B cell (primary cell): ENCODE measurements around the gene INHBB. TPM values are rescaled to one million over a fixed set of nuclear protein-coding genes. Genes with fewer than 3 reads are reported as not detected.

ENCODE experiments used
- ATAC-seq: fragments of 200-7000 bp; cut with Tn5 transposase; one replicate; pipeline ENCODE4 v1.10.0; 2021; ENCODE audit warnings: low read depth, mild to moderate bottlenecking, moderate number of reproducible peaks, moderate library complexity
- CTCF ChIA-PET: fragments of 350-600 bp; sonication (Branson Sonifier 250); formaldehyde crosslinking; loops from one replicate; lab custom pipeline; 2021; ENCODE audit warnings: antibody characterized with exemption, inconsistent platforms; lab: Charles Lee
- POLR2A ChIA-PET: fragments of 350-600 bp; sonication (Branson Sonifier 250); formaldehyde crosslinking; loops from one replicate; lab custom pipeline; 2021; ENCODE audit warnings: antibody characterized with exemption; lab: Charles Lee
- DNase-seq: peaks from one replicate; pipeline ENCODE4 v3.0.0; 2013
- H2AFZ ChIP-seq: 2 replicates; pipeline ENCODE4 v1.6.1; 2012; ENCODE audit warnings: mild to moderate bottlenecking, low read depth, low read length; ENCODE audit not compliant: insufficient read depth, poor library complexity, severe bottlenecking
- H3K27ac ChIP-seq, 2 donors: 1 replicate in 1 of 2; 2 replicates in 1 of 2; pipeline ENCODE4 v1.5.1; 2012 to 2013; ENCODE audit warnings: low read length in 2 of 2, mild to moderate bottlenecking in 2 of 2, moderate library complexity in 1 of 2
- H3K27me3 ChIP-seq, 4 experiments: fragments of 200-600 bp in 1 of 4; sonication (generic) in 1 of 4; replicated peaks in 1 of 4; 1 replicate in 2 of 4; 2 replicates in 2 of 4; pipeline versions ENCODE4 v1.6.1 to v1.7.0; 2013 to 2016; ENCODE audit warnings: low read length in 3 of 4, mild to moderate bottlenecking in 2 of 4, mixed read lengths in 1 of 4, moderate library complexity in 1 of 4; ENCODE audit not compliant: insufficient read depth in 4 of 4, control insufficient read depth in 3 of 4; ENCODE audit errors: control extremely low read depth in 1 of 4
- H3K36me3 ChIP-seq, 2 experiments: replicated peaks in 1 of 2; 1 replicate in 1 of 2; 2 replicates in 1 of 2; pipeline versions ENCODE4 v1.6.1 to v1.7.1; 2013; ENCODE audit warnings: low read length in 1 of 2; ENCODE audit not compliant: insufficient read depth in 2 of 2, control insufficient read depth in 1 of 2; ENCODE audit errors: control extremely low read depth in 1 of 2, extremely low read depth in 1 of 2
- H3K4me1 ChIP-seq, 2 donors: fragments of 200-600 bp in 1 of 2; sonication (generic) in 1 of 2; 1 replicate in 1 of 2; 2 replicates in 1 of 2; pipeline versions ENCODE4 v1.5.1 to v1.6.1; 2013 to 2017; ENCODE audit warnings: low read length in 2 of 2; ENCODE audit not compliant: control insufficient read depth in 2 of 2, insufficient read depth in 2 of 2
- H3K4me2 ChIP-seq: replicated peaks from 2 replicates; pipeline ENCODE3; 2012; ENCODE audit warnings: mild to moderate bottlenecking, low read depth, low read length; ENCODE audit not compliant: poor library complexity, severe bottlenecking
- H3K4me3 ChIP-seq, 5 experiments: fragments of 200-600 bp in 1 of 5; sonication (generic) in 1 of 5; 1 replicate in 3 of 5; 2 replicates in 2 of 5; pipeline versions ENCODE4 v1.5.1 to v1.7.0; 2011 to 2016; ENCODE audit warnings: low read length in 4 of 5, mild to moderate bottlenecking in 4 of 5, low read depth in 2 of 5, control low read depth in 1 of 5, moderate library complexity in 1 of 5; ENCODE audit not compliant: insufficient read depth in 1 of 5; ENCODE audit errors: control extremely low read depth in 1 of 5, extremely low read depth in 1 of 5
- H3K79me2 ChIP-seq: fragments of 200-600 bp; sonication (generic); one replicate; pipeline ENCODE4 v1.6.0; 2016; ENCODE audit warnings: low read length; ENCODE audit not compliant: control insufficient read depth, insufficient read depth
- H3K9ac ChIP-seq: fragments of 200-600 bp; sonication (generic); 2 replicates; pipeline ENCODE4 v1.6.1; 2017; ENCODE audit warnings: mild to moderate bottlenecking, low read length, moderate library complexity
- H3K9me3 ChIP-seq, 3 donors: one replicate each; pipeline versions ENCODE4 v1.6.1 to v1.7.1; 2013; ENCODE audit warnings: low read length in 2 of 3; ENCODE audit not compliant: control insufficient read depth in 2 of 3, insufficient read depth in 1 of 3; ENCODE audit errors: control extremely low read depth in 1 of 3
- H4K20me1 ChIP-seq: 2 replicates; pipeline ENCODE4 v1.6.0; 2012; ENCODE audit warnings: mild to moderate bottlenecking, low read length; ENCODE audit not compliant: insufficient read depth, control insufficient read depth, poor library complexity, severe bottlenecking
- H3K27ac Mint-ChIP-seq: one replicate; pipeline ENCODE4 v1.8.0; 2021; ENCODE audit warnings: mixed read lengths
- H3K27me3 Mint-ChIP-seq: one replicate; pipeline ENCODE4 v1.8.0; 2021; ENCODE audit warnings: mixed read lengths
- H3K4me1 Mint-ChIP-seq: one replicate; pipeline ENCODE4 v1.8.0; 2021; ENCODE audit warnings: mixed read lengths
- H3K4me3 Mint-ChIP-seq: one replicate; pipeline ENCODE4 v1.8.0; 2021; ENCODE audit warnings: mixed read lengths
- H3K9me3 Mint-ChIP-seq: one replicate; pipeline ENCODE4 v1.8.0; 2022; ENCODE audit warnings: mixed read lengths; ENCODE audit not compliant: insufficient read depth
- CTCF ChIP-seq: fragments of 200-600 bp; IDR thresholded peaks from one replicate; pipeline ENCODE4 v1.8.0; 2022; ENCODE audit warnings: antibody characterized with exemption, mild to moderate bottlenecking
- EZH2 ChIP-seq: IDR thresholded peaks from 2 replicates; pipeline ENCODE4 v1.6.1; 2012; ENCODE audit warnings: borderline replicate concordance, low read depth, mild to moderate bottlenecking, moderate library complexity, low read length; ENCODE audit not compliant: insufficient read depth, poor library complexity, severe bottlenecking
- whole genome bisulfite sequencing: methylation state at CpG from one replicate; pipeline ENCODE4 v1.1.5; 2013; ENCODE audit warnings: missing lambda C conversion rate; ENCODE audit not compliant: insufficient coverage; 5-methylcytosine and 5-hydroxymethylcytosine counted together
- intact Hi-C: fragments of 100-400 bp; cut with micrococcal nuclease; formaldehyde crosslinking; loops from one replicate; pipeline ENCODE4 v1.10.0; 2022
- polyA plus RNA-seq: library from polyadenylated mRNA; depleted of rRNA; stranded (reverse); fragments of >200 nt; gene quantifications from 2 replicates; pipeline ENCODE4 v1.2.3, GENCODE V29; 2012
- total RNA-seq, 2 donors: library from RNA; stranded (reverse); fragments of 120-200 nt in 1 of 2; gene quantifications; 1 replicate in 1 of 2; 2 replicates in 1 of 2; pipeline versions ENCODE4 v1.2.3 to v1.2.4, GENCODE V29; 2013 to 2022

The INHBB gene
- total and polyA plus RNA-seq, 2 donors (not counting 1 experiment from before 2014, with no cell fraction given) = 0.03 TPM; not detected in 1

- Histone ChIP-seq H3K79me2 (no peaks in the 10 kb centered on the region), H2AFZ (no peak overlapping the region), H3K27ac (no peak overlapping the region), H3K27me3 (no peaks in the 10 kb centered on the region), H3K4me1 (no peaks in the 10 kb centered on the region), H3K4me3 (no peak overlapping the region), H3K9ac (no peak overlapping the region), H3K9me3 (no peaks in the 10 kb centered on the region), H3K36me3 (no peaks in the 10 kb centered on the region), H3K4me2 (no peak overlapping the region), H4K20me1 (no peaks in the 10 kb centered on the region)
- ATAC-seq (no peak), DNase-seq (no peak)
- TF ChIP-seq EZH2 = no peak
- TF ChIP-seq CTCF = no peak
- Mint-ChIP-seq H3K27ac (no peak overlapping the region), H3K4me3 (no peak overlapping the region), H3K9me3 (no peaks in the 10 kb centered on the region), H3K4me1 (no peaks in the 10 kb centered on the region), H3K27me3 (peaks cover 12% of the 10 kb centered on the region)
- CTCF ChIA-PET = no interaction called here
- WGBS = 80% methylated on average over 21 of the region's 21 CpGs
- intact Hi-C loops = no loop called here
- POLR2A ChIA-PET = no interaction called here
Observed at GRCh38 chr2:120379916-120380893, 34.3 kb downstream of the INHBB start.

DNA sequence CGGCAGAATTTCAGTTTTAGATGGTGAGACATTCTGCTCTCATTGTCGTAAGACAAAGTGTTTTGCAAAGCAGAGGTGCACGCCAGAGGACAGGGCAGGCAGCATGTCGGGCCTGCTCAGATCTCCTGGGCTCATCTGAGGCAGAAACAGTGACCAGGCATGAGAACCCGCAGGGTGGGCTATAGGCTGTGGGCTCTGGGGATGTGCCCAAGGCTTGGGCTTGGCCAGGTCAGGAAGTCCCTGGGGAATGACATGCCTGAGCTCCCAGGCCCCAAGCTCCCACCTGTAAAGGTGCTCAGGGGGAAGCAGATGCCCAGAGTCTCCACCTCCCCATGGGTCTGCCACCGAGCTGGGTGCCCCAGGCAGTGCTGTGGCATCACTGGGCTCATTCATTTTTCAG is 35.3 kb downstream of the INHBB start:
- H3K4me3 ChIP-seq = no peak overlapping the region
- H2AFZ ChIP-seq = no peak overlapping the region
- ATAC-seq = no peak
- CTCF ChIA-PET = no interaction called here
- no peak overlapping the region for H3K4me2 ChIP-seq
- DNase-seq = no peak
- WGBS = 70% methylated on average over 6 of the region's 6 CpGs
- TF ChIP-seq EZH2 = no peak
- H3K4me1 ChIP-seq = no peaks in the 10 kb centered on the region
- no peaks in the 10 kb centered on the region for H4K20me1 ChIP-seq
- H3K36me3 ChIP-seq = no peaks in the 10 kb centered on the region
- intact Hi-C loops = no loop called here
- H3K27me3 Mint-ChIP-seq = peaks cover 12% of the 10 kb centered on the region
- no peak overlapping the region for H3K27ac ChIP-seq
- H3K27me3 ChIP-seq = no peaks in the 10 kb centered on the region
- no peaks in the 10 kb centered on the region for H3K79me2 ChIP-seq
- POLR2A ChIA-PET = no interaction called here
- no peak overlapping the region for H3K4me3 Mint-ChIP-seq
- H3K4me1 Mint-ChIP-seq = no peaks in the 10 kb centered on the region
- H3K27ac Mint-ChIP-seq = no peak overlapping the region
- no peaks in the 10 kb centered on the region for H3K9me3 ChIP-seq
- no peak overlapping the region for H3K9ac ChIP-seq
- no peaks in the 10 kb centered on the region for H3K9me3 Mint-ChIP-seq
